Hematopoietic multipotent progenitor cell treated with erythropoietin and hydrocortisone succinate and interleukin-3 and kit ligand, for 6 days (in vitro differentiated cells): ENCODE measurements around the gene DTD1.
"Not testable (repeated sequence)": the region's sequence is repeated elsewhere in the genome, so short reads cannot be mapped to it uniquely, and the experiment has no call there.

Experiments used
- DNase-seq: peaks from one replicate; pipeline ENCODE4 v3.0.0-alpha.2; 2015

The DTD1 gene

GRCh38 chr20:18749528-18749927 is 161.7 kb downstream of the DTD1 start:
- DNase-seq = no peak

DNA sequence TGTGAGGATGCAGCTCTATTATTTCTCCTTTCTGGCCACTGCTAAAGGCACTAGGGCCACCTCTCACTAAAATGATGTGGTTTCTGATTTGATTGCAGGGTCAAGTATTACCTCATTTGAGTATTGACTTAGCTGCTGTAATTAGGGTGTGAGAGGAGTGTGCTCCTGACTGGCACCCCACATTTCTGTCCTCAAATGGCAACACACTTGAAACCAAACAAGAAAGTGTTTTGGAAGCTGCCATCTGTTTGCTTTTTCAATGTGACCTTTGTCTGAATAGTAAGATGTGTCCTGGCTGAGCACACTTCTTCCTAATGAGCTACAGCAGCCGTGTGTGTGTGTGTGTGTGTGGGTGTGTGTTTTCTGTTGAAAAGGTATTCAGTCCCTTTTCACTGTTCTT is 162.9 kb downstream of the DTD1 start:
- DNase-seq = no peak

DNA sequence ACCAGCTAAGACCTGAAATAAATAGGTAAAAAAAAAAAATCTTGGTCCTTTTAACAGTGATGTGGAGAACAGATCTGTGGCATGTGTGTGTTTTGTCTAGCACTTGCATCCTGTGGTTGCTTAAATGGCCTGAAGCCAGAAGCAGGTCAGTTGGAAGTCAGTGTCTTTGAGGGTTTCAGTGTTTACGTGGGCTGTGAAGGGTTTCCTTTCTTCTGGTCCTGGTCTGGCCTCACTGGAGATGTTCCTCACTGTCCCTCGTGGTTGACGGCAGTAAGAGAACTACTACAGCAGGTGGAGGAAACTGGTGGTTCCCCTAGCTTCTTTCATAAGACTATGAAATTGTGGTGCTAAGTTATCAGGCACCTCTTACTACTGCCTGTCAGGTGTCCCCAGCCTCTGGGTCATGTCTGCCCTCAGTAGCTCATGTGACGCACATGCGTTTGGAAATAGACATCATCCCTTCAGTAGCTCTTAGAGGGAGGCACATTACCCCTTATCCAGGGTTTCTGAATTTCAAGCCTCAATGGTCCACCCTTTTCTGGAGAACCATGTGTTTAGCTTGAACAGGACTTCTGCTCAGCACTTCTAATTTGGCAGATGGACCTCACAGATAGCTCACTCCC is 166.3 kb downstream of the DTD1 start:
- DNase-seq = peak; percentile 14

GRCh38 chr20:18754653-18755045 is 166.8 kb downstream of the DTD1 start:
- no peak for DNase-seq

GRCh38 chr20:18760852-18761251 is 173.0 kb downstream of the DTD1 start:
- DNase-seq = not testable (repeated sequence)

GRCh38 chr20:18767676-18768075 is 179.8 kb downstream of the DTD1 start:
- DNase-seq = no peak

DNA sequence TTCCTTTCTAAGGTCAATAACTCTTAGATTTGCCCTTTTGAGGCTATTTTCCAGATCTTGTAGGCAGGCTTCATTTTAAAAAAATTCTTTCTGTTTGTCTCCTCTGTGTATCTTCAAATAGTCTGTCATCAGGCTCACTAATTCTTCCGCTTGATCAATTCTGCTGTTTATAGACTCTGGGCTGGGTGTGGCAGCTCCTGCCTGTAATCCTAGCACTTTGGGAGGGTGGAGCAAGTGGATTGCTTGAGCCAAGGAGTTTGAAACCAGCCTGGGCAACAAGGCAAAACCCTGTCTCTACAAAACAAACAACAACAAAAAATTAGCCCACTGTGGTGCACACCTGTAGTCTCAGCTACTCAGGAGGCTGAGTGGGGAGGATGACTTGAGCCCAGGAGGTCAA is 185.7 kb downstream of the DTD1 start:
- DNase-seq = no peak

DNA sequence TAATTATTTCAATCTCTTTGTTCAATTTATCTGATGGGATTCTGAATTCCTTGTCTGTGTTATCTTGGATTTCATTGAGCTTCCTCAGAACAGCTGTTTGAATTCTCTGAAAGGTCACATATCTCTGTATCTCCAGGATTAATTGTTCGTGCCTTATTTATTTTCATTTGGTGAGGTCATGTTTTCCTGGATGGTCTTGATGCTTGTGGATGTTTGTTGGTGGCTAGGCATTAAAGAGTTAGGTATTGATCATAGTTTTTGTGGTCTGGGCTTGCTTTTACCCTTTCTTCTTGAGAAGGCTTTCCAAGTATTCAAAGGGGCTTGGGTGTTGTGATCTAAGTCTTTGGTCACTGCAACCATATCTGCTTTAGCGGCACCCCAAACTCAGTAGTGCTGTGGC is 186.4 kb downstream of the DTD1 start:
- DNase-seq = no peak

GRCh38 chr20:18775633-18776032 is 187.8 kb downstream of the DTD1 start:
- DNase-seq = no peak

GRCh38 chr20:18778690-18779392 is 191.0 kb downstream of the DTD1 start:
- DNase-seq = no peak

DNA sequence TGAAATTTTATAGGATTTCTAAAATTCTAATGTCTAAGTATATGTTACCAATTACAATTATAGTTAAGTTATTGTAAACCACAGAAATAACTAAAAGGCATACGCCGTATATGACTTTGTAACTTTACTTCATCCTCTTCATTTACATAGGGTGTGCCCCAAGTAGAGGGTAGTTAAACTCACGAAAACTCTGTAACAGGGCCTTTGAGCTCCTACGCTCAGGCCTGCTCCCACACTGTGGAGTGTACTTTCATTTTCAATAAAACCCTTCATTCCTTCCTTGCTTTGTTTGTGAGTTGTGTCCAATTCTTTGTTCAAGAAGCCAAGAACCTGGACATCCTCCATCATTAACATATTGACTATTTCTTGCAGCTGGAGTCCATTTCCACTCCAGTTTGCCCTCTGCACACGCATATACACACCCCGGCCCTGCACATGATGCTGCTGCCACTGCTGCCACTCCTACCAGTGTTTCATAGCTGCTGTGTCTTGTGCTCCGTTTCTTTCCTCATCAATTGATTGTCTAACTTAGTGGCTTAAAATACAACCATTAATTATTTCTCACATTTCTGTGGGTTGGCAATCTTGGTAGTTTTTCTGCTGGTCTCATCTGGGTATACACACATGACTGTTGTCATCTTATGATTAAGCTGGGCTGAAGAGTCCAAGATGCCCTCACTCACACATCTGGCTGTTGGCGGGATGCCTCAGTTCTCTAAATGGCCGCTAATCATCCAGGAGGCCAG is 192.7 kb downstream of the DTD1 start:
- DNase-seq = no peak

DNA sequence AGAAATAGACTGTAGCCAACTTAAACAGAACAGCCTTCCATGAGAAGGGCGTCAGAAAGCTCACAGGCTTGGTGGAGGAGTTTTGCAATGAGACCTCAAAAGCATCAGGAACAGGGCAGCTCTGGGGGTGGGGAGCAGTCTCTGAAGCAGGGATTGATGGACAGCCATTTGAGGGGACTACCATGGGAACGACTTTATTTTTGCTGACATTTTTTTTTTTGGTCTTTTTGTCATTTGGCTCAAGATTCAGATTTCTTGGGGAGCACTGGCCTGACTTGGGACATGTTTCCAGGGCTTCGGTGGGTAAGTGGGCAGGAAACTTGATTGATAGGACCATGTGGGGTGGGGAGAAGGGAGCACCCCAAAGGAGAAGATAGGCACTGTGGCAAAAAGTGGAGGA is 193.7 kb downstream of the DTD1 start:
- no peak for DNase-seq

- no peak for DNase-seq
Measured at GRCh38 chr20:18783385-18783959, 195.6 kb downstream of the DTD1 start.

DNA sequence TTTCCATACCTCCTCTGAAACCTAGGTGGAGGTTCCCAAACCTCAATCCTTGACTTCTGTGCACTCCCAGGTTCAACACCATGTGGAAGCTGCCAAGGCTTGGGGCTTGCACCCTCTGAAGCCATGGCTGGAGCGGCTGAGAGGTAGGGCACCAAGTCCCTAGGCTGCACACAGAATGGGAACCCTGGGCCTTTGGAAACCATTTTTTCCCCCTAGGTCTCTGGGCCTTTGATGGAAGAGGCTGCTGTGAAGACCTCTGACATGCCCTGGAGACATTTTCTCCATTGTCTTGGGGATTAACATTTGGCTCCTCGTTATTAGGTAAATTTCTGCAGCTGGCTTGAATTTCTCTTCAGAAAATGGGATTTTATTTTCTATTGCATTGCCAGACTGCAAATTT is 199.2 kb downstream of the DTD1 start:
- not testable (repeated sequence) for DNase-seq

DNA sequence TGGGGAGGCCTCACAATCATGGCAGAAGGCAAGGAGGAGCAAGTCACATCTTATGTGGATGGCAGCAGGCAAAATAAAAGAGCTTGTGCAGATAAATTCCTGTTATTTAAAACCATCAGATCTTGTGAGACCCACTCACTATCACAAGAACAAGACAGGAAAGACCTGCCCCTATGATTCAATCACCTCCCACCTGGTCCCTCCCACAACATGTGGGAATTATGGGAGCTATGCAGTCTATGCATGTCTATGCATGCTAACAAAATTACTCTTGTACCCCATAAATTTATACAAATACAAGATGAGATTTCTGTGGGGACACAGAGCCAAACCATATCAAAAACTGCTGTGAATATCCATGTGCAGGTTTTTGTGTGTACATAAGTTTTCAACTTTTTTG is 200.2 kb downstream of the DTD1 start:
- no peak for DNase-seq

DNA sequence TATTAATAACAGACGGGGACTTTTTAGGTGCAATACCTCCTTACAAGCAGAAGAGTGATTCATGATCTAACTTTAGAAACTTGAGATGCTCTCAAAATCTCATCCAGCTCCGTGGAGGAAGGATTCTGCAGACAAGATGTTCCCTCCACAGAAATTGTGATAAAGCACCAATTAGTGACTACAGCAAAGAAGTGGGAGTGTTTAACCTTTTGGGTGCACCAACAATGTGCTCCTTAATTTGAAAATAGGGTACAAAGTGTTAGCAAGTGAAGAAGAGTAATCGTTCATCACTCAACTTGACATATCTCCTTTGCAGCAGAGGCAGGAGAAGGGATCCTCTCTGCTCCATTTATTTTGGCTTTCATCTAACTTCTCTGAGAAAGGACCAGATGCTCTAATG is 202.9 kb downstream of the DTD1 start:
- no peak for DNase-seq

GRCh38 chr20:18793625-18794427 is 206.0 kb downstream of the DTD1 start:
- peak; percentile 97 for DNase-seq

- no peak for DNase-seq
Measured at GRCh38 chr20:18794428-18794787, 206.6 kb downstream of the DTD1 start.

GRCh38 chr20:18795366-18795765 is 207.5 kb downstream of the DTD1 start:
- DNase-seq = no peak

DNA sequence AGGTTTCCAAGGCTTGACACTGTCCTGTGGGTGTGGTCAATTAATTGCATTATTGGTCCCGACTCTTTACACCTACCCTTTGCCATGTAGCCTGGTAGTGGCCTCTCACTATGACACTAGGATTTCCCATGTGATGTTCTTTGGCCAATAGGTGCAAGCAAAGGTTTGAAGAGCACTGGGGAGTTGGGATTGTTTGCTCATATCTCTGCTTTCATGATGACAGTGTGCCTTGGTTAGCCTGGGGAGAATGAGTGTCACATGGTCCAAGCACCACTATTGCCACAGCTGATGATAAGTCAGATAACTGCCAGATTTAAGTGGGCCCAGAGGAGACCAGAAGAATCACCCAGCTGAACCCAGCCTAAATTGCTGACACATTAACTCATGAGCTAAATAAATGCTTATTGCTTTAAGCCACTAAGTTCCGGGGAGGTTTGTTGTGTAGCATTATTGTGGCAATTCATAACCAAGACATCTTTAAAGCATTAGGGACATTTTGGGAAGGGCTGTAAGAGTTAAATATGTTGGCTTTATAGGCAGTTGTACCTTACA is 208.5 kb downstream of the DTD1 start:
- no peak for DNase-seq

DNA sequence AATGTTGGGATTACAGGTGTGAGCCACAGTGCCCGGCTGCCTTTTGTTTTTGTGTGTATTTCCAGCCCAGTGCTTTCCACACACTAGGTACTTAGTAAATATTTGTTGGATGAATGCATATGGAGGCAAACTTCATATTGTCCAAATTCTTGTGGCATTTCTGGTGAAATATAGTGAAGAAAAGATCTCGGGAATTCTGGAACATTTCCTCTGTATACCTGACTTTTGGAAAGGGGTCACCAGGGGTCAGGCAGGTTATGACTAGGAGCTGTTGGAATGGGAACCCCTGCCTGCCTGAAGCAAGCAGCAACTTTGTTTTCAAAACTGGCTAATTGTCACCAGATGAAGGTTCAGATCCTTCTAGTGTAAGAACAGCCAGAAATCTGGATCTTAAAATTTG is 213.7 kb downstream of the DTD1 start:
- DNase-seq = no peak

DNA sequence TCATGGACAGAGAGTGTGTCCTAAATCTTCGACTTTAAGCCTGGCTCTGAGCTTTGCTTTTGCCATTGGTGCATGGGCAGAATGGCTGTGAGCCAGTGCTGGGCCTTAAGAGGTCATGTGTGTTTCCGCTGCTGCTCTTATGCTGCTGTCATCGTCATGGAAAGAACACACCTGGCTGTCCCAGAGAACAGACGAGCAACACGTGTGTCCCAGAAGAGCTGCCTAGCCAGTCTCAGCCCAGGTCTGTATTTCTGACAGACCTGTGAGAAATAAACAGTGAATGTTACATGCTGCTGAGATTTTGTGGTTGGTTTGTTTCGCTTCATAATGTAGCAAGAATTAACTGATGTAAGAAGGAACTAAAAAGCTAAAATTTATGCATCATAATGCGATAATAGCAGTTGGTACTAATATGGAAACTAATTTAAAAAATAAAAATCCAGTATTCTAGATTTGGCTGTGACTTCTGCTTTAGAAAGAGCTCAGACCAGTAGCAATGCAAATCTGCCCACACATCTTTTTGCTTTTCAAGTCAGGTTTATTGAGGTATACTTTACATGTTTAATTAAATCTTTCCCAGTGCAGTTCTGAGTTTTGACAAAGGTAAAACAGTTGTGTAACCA is 214.3 kb downstream of the DTD1 start:
- DNase-seq = no peak
